GM19099 (cell line): ENCODE data around the gene GSS.

Experiments
- POLR2A ChIP-seq: IDR thresholded peaks from 3 replicates; pipeline ENCODE4 v1.6.1; 2011; ENCODE audit warnings: low read depth; ENCODE audit not compliant: insufficient read length; ENCODE audit errors: extremely low read depth

The GSS gene

DNA sequence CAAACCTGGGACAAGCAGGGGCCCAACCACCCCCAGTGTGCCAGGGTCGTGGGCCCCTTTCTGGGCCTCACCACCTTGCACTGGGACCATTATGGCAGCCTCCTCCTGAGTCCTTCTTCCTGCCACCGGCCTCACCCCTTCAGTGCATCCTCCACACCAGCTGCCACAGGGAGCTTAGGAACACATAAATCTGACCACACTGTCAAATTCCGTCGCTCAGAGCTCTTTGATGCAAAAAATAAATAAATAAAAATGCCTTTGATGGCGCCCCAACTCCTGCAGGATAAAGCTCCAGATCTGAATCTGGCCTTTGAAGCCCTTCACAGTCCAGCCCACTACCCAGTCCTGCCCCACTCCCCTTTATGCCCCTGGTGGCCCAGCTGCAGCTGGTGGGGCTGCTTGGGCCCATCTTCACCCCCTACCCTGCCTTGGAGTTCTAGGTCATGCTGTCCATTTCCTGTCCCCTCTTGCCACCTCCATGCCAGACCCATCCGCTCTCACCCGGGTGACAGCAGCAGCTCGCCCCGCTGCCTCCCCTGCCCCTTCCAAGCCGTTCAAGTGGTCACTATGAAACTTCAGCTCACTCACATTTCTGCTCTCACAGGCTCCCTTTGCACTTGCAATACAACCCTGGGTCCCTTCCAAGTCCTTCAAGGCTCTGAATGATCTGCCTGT, 16.1 kb upstream of the GSS start:
- no peak for TF ChIP-seq POLR2A

DNA sequence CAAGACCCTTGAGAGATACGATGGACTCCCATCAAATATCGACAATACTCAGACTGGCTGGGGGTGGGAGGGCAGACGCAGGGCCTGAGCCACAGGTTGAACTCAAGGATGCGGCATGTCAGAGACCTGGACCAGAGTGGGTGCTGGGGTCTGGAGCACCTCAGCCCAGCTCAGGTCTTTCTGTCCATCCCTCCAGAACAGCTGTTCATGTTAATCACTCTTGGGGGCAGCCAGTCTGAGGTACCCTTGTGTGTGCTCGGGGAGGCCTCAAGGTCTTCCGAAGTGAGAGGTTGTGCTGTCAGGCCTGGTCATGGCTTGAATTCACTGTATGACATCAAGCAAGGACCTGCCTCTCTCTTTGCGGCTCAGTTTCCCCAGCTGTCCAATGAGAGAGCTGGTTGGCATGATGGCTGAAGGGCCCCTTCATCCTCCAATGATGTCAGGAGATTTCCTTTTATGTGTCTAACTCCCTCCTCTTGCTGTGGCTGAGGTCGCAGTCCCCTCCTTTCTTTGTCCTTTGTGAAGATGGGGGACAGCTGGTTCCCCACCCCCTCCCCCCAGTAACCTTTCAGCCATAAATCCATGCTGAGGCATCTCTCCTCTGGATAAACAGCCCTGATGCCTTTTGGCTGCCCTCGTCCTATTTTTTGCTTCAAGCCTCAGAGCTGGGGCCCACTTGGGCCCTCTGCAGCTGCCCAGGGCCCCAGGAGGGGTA, 15.4 kb upstream of the GSS start:
- no peak for TF ChIP-seq POLR2A

- no peak for TF ChIP-seq POLR2A
Measured at GRCh38 chr20:34970193-34970840, 14.7 kb upstream of the GSS start.

DNA sequence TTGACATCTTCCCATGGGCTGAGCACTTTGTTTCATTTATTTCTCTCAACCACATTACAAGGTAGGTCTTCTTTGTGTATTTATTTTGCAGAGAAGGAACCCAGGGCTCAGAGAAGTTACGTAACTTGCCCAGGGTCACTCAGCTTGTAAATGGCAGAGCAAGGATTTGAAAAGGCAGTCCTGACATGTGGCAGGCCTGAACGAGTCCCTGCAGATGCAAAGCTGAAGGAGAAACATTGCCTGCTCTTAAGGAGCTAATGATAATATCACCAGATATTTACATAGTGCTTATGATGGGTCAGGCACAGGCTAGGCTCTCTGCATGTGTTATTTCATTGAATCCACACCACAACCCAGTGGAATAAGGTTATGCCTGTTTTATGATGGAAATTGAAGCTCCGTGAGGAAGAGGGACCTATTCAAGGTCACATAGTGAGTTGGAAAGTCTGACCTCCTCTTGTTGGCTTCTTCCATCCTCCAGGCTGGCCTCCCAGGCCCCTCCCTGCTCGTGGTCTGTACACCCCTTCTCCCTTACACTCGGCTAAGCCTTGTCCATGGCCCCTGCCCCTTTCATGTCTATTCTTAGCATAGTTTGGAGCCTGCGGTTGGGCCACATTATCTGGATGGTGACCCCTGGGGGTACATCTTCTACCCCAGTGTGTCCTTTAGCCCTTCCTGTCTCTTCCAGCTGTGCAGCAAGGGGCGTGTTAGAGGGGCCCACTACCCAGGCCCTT, 12.6 kb upstream of the GSS start:
- no peak for TF ChIP-seq POLR2A

DNA sequence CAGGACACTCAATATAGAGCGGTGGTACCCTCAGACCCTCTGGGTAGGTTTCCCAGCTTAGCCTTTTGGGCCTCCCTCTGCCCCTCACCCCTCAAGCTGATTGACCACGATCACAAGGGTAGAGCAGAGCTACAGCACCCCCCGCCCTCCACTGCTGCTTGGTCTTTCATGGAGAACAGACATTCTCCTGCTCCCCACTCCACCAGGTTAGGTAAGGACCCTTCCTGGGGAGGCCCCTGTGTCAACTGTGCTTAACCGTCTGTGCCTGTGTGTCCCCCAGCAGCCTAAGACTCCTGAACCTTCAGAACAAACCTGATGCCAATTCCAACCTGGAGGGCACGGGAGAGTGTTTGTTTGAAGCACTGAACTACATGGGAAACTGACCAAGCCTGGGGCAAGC, 11.8 kb upstream of the GSS start:
- TF ChIP-seq POLR2A, result no peak

- TF ChIP-seq POLR2A, result no peak
Measured at GRCh38 chr20:34965051-34965450, 9.4 kb upstream of the GSS start.

DNA sequence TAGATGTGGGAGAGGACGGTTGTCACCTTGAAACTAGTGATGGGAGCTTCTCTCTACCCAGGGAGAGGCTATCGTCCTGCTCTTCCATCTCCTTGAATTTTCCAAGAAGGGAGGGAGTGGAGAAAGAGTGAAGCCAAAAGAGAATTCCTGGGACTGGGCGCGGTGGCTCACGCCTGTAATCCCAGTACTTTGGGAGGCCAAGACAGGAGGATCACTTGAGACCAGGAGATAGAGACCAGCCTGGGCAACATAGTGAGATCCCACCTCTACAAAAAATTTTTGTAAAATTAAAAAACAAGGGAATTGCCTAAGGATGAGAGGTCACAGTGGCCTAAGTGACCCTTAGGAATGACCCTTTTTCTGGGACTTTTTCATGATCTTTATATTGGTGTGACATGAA, 8.9 kb upstream of the GSS start:
- TF ChIP-seq POLR2A, result no peak

- TF ChIP-seq POLR2A, result no peak
Measured at GRCh38 chr20:34956751-34957472, 1.3 kb upstream of the GSS start.

- no peak for TF ChIP-seq POLR2A
Measured at GRCh38 chr20:34956041-34956458, 444 bp upstream of the GSS start.

DNA sequence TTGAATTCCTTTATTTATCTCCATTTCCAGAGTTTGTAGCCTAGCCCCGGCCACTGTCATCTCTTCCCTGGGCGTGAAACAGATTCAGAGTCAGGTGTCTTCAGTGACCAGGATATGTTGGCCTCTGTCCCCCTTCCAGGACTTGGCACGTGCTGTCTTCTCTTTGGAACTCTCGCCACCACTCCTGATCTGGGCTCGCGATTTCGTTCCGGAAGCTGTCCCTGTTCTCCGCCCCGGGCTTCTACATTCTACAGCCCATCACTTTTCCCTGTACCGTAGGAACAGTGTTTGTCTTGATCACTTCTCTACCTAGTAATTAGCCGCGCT, 739 bp downstream of the GSS start:
- no peak for TF ChIP-seq POLR2A

DNA sequence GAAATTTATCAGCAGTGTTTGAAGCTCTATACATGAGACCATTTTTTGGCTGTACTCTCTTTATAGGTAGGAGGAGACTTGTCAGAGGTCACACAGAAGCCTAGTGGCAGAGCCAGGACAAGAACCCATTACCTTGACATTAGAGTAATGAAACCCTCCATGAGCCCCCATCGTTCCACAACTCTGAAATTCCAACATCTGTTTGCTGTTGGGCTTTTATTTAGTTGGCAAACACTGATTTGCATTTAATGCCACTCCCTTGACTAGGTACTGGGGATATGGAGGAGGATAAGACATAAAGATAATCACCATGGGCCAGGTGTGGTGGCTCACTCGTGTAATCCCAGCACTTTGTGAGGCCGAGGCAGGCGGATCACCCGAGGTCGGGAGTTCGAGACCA, 1.6 kb downstream of the GSS start:
- TF ChIP-seq POLR2A, result no peak

- TF ChIP-seq POLR2A, result no peak
Measured at GRCh38 chr20:34952671-34953070, 2.9 kb downstream of the GSS start.

DNA sequence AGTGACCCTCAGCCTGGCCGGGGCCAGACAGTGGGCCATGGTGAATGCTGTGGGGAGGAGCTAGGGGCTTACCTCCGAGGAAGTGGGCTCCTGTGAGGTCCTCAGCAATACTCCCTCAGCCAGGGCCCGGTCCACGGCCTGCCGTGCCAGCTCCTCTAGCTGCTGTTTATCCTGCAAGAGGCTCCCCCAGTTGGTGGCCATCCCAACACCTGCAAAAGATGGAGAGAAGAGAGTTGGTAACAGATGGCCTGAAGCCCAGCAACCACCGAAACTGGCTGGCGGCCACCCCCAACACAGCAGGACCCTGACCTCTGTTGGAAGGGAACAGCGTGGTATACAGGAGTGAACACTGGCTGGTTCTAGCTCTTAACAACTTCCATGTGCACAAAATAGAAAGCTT, 4.0 kb downstream of the GSS start:
- TF ChIP-seq POLR2A, result no peak

DNA sequence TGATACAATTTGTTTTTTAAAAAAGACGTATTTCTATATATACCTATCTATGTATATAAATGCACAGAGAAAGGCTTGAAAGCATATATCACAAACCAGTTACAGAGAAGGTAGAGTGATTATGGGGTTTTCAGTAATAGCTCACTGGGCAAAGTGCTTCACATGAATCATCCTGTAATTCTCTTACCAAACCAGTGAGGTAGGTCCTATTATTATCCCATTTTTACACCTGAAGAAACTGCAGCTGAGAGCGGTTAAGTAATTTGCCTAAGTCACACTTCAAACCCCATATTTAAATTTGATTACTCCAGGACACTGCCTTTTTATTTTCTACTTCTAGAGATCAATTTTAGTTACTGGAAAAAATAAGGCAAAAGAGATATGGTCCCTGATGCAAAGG, 4.4 kb downstream of the GSS start:
- no peak for TF ChIP-seq POLR2A

DNA sequence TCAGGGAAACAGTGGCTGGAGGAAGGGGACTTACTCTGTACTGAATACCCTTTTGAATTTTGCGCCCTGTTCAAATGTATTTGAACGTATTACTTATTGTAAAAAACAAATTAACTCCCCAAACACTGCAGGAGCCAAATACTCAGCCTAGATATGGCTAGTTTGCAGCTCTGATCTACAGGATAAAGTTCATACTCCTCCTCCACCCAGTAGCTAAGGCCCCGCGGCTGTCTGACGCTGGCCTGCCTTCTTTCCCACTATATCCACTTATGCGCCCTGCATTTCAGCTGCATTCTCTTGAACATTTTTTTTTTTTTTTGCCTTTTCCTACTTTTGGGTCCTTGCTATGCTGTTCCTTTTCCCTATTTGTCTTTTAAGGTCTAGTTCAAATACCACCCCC, 6.5 kb downstream of the GSS start:
- TF ChIP-seq POLR2A, result no peak
